HUES64 (cell line): ENCODE results near the gene EIF3K.

ENCODE experiments used
- H3K27ac ChIP-seq: 2 replicates; pipeline ENCODE4 v1.7.0; 2013; ENCODE audit warnings: low read depth, low read length, inconsistent platforms
- H3K27me3 ChIP-seq: 2 replicates; pipeline ENCODE4 v1.6.1; 2013; ENCODE audit warnings: mild to moderate bottlenecking, low read length; ENCODE audit not compliant: insufficient read depth
- H3K36me3 ChIP-seq: 2 replicates; pipeline ENCODE4 v1.6.1; 2013; ENCODE audit warnings: mild to moderate bottlenecking, low read length; ENCODE audit not compliant: insufficient read depth
- H3K4me1 ChIP-seq: 2 replicates; pipeline ENCODE4 v1.6.1; 2013; ENCODE audit warnings: mild to moderate bottlenecking, low read length, moderate library complexity; ENCODE audit not compliant: insufficient read depth
- H3K4me3 ChIP-seq: 2 replicates; pipeline ENCODE4 v1.5.1; 2013; ENCODE audit warnings: mild to moderate bottlenecking, low read length, moderate library complexity
- H3K9ac ChIP-seq: 2 replicates; pipeline ENCODE4 v1.6.1; 2013; ENCODE audit warnings: mild to moderate bottlenecking, low read depth, low read length
- H3K9me3 ChIP-seq: 2 replicates; pipeline ENCODE4 v1.6.1; 2013; ENCODE audit warnings: low read depth, low read length; ENCODE audit not compliant: insufficient read depth
- WGBS: fragments of 150-250, 120-280 bp; methylation state at CpG from one replicate; pipeline ENCODE4 v1.1.7; 2013; ENCODE audit warnings: missing lambda C conversion rate; 5-methylcytosine and 5-hydroxymethylcytosine counted together

EIF3K gene

DNA sequence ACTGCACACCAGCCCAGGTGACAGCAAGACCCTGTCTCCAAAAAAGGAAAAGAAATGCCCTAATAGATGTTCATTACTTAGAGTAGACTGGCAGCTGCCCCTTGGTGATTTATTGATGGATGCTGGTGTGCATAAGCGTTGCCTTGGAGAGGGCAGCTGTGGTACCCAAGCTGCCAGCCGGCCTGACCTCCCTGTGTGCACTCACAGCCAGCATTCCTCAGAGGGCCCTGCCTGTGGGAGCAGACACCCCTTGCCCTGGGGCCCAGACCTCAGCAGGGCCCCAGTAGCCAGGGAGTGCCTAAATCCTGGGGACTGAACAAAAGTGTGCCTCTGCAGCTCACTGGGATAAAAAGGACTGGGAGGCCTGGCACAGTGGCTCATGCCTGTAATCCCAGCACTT lies 20.7 kb downstream of the EIF3K start:
- Histone ChIP-seq H3K27me3 (no peaks in the 10 kb centered on the region), H3K4me1 (peaks cover 6% of the 10 kb centered on the region; the same call in 1 of the 2 replicates), H3K9me3 (no peaks in the 10 kb centered on the region), H3K4me3 (no peak overlapping the region), H3K9ac (no peak overlapping the region), H3K27ac (no peak overlapping the region), H3K36me3 (peaks cover 23% of the 10 kb centered on the region)
- WGBS: 94% methylated on average over 2 of the region's 2 CpGs

DNA sequence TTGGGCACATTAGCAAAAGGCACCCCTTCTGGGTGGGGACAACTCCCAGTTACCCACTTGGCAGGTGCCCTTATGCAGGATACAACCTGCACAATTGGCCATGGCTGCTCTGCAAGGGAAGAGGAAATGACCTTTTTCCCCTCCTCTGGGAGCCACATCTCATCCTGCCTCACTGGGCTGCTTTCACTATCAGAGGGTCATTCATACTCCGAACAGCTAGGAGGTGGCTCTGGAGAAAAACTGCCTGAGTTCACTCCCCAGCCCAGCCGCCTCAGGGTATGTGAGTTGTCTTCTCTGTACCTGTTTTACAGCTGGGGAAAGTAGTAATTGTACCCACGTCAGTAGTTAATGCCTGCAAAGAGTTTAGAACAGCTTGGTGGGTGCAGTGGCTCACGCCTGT lies 21.4 kb downstream of the EIF3K start:
- H3K27ac ChIP-seq: no peak overlapping the region
- no peak overlapping the region for H3K4me3 ChIP-seq
- no peaks in the 10 kb centered on the region for H3K9me3 ChIP-seq
- H3K4me1 ChIP-seq: peaks cover 10% of the 10 kb centered on the region
- H3K36me3 ChIP-seq: peaks cover 16% of the 10 kb centered on the region
- WGBS: 93% methylated on average over 4 of the region's 4 CpGs
- H3K27me3 ChIP-seq: no peaks in the 10 kb centered on the region
- no peak overlapping the region for H3K9ac ChIP-seq

DNA sequence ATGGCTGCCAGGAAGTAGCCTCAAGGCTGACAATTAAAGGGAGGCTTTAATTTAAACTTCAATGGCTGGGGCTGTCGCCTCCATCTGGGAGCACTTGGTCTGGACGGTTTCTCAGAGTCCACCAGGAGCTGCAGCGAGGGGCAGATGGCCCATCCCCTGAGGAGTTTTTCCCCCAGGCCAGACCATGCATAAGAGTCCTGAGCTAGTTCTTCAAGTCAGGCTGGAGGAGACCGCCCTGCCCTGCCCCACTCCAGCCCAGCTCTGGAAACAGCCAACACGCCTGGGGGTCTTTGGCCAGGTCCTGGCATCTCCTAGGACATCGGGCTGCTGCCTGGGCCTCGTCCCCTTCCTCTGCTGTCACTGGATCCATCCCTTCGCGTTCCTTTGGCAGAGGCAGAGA lies 23.2 kb downstream of the EIF3K start:
- 73% methylated on average over 9 of the region's 9 CpGs for WGBS
- Histone ChIP-seq H3K27me3 (no peaks in the 10 kb centered on the region), H3K36me3 (0 out of 2 replicates have a peak, but pooled peaks cover 2% of the 10 kb centered on the region), H3K4me3 (no peak overlapping the region), H3K9me3 (no peaks in the 10 kb centered on the region), H3K27ac (peak overlapping the region; percentile 49; the same call in 1 of the 2 replicates), H3K4me1 (peaks cover 10% of the 10 kb centered on the region), H3K9ac (no peak overlapping the region)

DNA sequence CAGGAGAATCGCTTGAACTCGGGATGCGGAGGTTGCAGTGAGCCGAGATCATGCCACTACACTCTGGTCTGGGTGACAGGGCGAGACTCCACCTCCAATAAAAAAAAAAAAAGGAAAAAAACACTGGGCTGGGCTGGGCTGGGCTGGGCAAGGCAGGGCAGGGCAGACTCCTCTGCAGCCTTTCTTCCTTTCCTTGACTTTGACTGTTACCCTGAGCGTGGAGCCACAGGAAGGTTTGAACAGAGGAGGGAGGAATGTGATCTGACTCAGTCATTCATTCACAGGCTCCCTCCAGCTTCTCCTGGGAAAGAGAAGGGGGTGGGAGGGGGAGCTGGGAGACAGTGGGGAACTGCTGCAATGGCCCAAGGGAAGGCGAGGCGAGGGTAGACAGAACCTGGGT lies 25.7 kb downstream of the EIF3K start:
- no peak overlapping the region for H3K9ac ChIP-seq
- WGBS: 96% methylated on average over 7 of the region's 8 CpGs
- H3K4me1 ChIP-seq: peaks cover 11% of the 10 kb centered on the region
- H3K27me3 ChIP-seq: no peaks in the 10 kb centered on the region
- no peak overlapping the region for H3K27ac ChIP-seq
- H3K4me3 ChIP-seq: no peak overlapping the region
- H3K36me3 ChIP-seq: no peaks in the 10 kb centered on the region
- no peaks in the 10 kb centered on the region for H3K9me3 ChIP-seq

DNA sequence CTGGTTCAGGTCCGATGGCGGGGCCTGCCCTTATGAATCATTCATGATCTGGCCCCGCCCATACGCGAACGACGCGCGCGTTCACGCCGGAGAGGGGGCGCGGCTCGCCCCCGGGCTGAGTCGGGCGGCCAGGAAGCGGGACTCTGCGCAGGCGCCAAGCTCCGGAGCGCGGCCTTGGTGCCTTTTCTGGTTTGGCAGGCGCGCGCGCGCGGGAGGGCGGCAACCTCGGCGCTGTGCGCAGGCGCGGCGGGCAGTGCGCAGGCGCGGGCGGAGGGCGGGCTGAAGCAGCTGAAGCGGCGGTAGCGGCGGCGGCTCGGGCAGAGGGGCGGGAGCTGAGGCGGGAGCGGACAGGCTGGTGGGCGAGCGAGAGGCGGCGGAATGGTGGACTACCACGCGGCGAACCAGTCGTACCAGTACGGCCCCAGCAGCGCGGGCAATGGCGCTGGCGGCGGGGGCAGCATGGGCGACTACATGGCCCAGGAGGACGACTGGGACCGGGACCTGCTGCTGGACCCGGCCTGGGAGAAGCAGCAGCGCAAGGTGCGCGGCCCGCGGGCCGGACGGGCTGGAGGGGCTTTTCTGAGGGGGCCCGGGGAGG lies 28.5 kb downstream of the EIF3K start, which contains the start of gene ACTN4:
Gene ACTN4 (plus strand): TSS at position 282 of the 598 bp plus-strand sequence. CDS start 97 bp downstream, at position 379.
- under 1% methylated on average over 77 of the region's 77 CpGs for WGBS
- no peaks in the 10 kb centered on the region for H3K9me3 ChIP-seq
- H3K27me3 ChIP-seq: no peaks in the 10 kb centered on the region
- peaks cover 28% of the 10 kb centered on the region for H3K4me1 ChIP-seq
- peak within 1 kb of the TSS; percentile 93 for H3K9ac ChIP-seq
- peak within 1 kb of the TSS; percentile 80 for H3K27ac ChIP-seq
- peak within 1 kb of the TSS; percentile 99 for H3K4me3 ChIP-seq
- H3K36me3 ChIP-seq: no peaks in the 10 kb centered on the region

DNA sequence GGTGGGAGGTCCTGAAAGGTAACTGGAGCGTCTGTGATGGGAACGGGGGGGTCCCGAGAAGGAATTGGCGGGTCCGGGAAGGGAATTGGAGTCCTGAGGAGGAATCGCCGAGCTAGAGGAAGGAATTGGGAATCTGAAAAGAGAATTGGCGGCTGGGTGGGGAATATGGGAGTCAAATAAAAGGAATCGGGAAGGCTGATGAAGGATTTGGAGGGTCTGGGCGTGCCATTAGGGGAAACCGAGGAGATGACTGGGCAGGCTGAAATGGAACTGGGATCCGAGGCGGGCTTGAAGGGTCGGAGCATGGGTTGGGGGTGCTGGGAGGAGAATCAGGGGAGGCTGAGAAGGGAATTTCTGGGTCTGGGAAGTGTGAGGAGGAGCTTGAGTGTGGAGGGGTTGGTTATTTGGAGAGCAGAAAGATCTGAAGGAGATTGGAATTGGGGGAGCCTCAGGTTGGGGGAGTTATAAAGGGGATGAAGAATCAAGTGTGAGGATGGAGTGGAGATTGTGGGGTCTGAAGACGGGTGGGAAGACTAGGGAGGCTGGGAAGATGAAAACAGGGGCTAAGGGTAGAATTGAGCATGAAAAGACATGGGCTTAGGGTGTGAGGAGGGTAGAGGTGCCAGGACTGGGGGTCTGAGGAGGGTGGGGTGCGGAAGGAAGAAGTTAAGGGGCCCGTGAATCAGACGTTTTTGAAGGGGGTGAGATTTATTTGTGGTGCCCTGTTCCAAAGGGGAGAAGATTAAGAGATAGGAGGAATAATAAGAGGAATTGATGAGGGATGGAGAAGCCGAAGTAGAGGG lies 29.2 kb downstream of the EIF3K start:
- Histone ChIP-seq H3K9me3 (no peaks in the 10 kb centered on the region), H3K4me1 (peaks cover 33% of the 10 kb centered on the region), H3K9ac (peak overlapping the region; percentile 93), H3K4me3 (peak overlapping the region; percentile 99), H3K27ac (peak overlapping the region; percentile 80), H3K27me3 (no peaks in the 10 kb centered on the region), H3K36me3 (no peaks in the 10 kb centered on the region)
- under 1% methylated on average over 19 of the region's 19 CpGs for WGBS

DNA sequence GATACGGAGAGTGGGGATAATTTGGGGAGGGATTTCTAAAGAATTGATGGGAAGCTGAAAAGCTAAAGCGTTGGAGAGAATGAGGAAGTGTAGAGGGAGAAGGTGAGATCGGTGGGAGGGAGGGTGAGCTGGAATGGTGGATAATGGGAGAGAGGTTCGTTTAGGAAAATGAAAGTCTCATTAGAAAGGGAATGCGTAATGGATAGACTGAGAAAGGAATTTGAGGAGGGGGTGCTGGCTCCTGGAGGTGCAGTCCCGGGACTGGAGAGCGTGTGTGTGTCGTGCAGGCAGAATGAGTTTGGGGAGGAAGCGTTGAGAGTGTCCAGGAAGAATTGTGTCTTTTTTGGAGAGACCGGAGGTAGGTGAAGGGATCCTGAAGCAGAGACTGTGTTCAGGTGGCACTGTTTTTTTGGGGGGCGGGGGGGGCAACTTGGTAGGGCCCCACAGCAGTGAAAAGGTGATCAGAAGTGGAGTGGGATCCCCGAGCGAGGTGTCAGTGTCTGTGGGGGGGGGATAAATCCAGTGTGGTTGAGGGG lies 29.8 kb downstream of the EIF3K start:
- WGBS: 2% methylated on average over 13 of the region's 13 CpGs
- Histone ChIP-seq H3K4me1 (peaks cover 39% of the 10 kb centered on the region), H3K9ac (peak overlapping the region; percentile 93), H3K9me3 (no peaks in the 10 kb centered on the region), H3K27me3 (no peaks in the 10 kb centered on the region), H3K36me3 (0 out of 2 replicates have a peak, but pooled peaks cover 3% of the 10 kb centered on the region), H3K4me3 (peak overlapping the region; percentile 99), H3K27ac (no peak overlapping the region)

DNA sequence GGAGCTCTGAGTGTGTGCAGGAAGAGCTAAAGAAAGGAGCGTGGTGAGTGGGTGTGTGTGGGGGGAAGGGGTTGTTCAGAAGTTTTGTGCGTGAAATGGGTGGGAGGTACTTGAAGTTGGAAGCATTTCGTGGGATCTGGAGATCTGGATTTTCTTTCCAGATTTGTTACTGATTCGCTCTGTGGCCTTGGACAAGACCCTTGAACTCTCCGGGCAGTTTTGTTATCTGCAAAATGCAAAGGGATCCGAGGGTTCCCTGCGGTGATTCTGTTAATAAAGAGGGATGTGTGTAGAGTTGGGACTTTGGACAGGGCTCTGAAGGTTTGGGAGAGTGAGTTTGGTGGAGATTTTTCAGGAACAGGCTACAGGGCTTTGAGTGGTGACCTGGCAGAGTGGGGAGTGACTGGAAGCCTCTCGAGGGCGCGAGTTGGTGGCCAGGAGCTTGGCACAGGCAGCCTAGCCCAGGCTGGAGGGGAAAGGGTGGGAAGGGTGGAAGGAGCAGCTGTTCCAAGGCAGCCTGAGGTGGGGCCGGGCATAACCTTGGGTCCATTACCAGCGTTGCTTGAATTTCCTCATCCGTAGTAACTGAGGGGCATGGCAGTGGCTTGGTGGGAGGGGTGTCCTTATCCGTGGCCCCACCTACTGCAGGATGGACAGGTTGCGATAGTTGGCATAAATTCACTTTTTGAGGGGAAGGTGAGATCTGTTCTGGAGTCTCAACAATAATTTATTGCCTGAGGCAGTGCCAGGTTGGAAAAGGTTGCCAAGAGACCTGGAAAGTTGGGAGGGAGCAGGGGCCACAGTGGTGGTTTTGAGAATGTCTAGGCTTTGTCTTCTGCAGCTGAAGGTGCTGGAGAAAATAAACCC lies 30.6 kb downstream of the EIF3K start:
- 12% methylated on average over 15 of the region's 15 CpGs for WGBS
- H3K4me3 ChIP-seq: peak overlapping the region; percentile 99
- H3K9me3 ChIP-seq: no peaks in the 10 kb centered on the region
- H3K27me3 ChIP-seq: no peaks in the 10 kb centered on the region
- peak overlapping the region; percentile 48 for H3K27ac ChIP-seq
- H3K9ac ChIP-seq: peak overlapping the region; percentile 93
- peaks cover 45% of the 10 kb centered on the region for H3K4me1 ChIP-seq
- 0 out of 2 replicates have a peak, but pooled peaks cover 8% of the 10 kb centered on the region for H3K36me3 ChIP-seq

DNA sequence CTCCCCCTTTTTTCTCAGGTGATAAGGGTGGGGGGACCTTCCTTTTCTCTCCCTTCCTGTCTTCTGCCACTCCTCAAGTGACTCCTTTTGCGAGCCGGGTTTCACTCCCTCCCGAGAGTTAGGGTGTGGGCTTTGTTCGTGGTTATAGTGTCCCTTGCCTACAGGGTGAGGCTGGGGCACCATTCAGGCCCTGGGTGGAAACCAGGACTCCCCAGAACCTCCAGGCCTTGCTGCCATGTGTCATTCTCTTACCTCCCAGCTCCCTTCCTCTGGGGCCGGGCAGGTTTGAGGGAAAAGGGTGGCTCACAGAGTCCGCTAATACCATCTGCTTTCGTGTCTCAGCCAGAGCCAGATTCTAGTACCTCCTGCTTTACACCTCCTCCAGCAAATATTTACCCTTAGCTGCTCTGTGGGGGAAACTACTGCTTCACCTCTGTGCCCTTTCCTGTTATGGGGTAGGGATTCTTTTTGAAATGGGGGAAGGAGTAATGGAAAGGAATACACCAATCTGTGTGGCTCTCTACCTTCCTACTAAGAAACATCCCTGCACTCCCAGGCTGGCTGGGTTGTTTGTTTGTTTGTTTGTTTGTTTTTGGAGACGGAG lies 31.3 kb downstream of the EIF3K start:
- 47% methylated on average over 8 of the region's 8 CpGs for WGBS
- Histone ChIP-seq H3K4me3 (peak overlapping the region; percentile 99), H3K36me3 (0 out of 2 replicates have a peak, but pooled peaks cover 8% of the 10 kb centered on the region), H3K27me3 (no peaks in the 10 kb centered on the region), H3K27ac (peak overlapping the region; percentile 73; the same call in 1 of the 2 replicates), H3K9ac (peak overlapping the region; percentile 48; the same call in 1 of the 2 replicates), H3K9me3 (no peaks in the 10 kb centered on the region), H3K4me1 (peaks cover 49% of the 10 kb centered on the region)

DNA sequence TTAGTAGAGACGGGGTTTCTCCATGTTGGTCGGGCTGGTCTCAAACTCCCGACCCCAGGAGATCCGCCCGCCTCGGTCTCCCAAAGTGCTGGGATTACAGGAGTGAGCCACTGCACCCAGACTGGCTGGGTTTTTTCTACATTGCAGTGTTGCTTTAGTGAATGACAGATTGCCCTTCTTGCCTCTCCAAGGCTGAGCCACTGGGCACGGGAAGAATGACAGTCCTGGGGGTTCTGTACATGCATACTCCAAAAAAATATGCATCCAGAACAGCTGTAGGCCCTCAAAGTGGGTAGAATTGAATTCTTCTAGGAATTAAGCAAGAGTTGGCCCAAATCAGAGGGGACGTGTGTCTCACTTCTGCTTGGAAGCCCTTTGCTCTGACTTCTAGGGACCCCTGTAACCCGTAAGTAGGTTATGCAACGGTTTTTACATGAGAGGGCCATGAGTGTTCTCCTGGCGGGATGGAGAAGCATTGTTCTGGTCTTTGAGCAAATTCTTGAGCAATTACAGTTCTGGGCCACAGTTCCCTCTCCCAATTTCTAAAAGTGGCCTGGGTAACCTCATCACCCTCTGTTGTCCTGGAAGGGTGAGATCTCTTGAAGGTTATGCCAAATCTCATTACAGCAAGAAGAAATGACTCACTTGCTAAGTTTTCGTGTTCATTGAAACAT lies 32.1 kb downstream of the EIF3K start:
- WGBS: 78% methylated on average over 12 of the region's 12 CpGs
- Histone ChIP-seq H3K27me3 (no peaks in the 10 kb centered on the region), H3K36me3 (0 out of 2 replicates have a peak, but pooled peaks cover 8% of the 10 kb centered on the region), H3K9me3 (no peaks in the 10 kb centered on the region), H3K9ac (no peak overlapping the region), H3K4me1 (peaks cover 56% of the 10 kb centered on the region), H3K27ac (no peak overlapping the region), H3K4me3 (peak overlapping the region; percentile 32; the same call in 1 of the 2 replicates)
